Measurements from ENCODE around the gene PLIN3. TPM values are rescaled to one million over a fixed set of nuclear protein-coding genes. Genes with fewer than 3 reads are reported as not detected.

PLIN3 gene
- total and polyA plus RNA-seq, 9 of the 15 experiments (the other 6 are each of a cell fraction or from before 2014, with no cell fraction given): 7.5 to 75.6 (median 43.1) TPM

- no peak overlapping the region for H2AFZ ChIP-seq (ENCODE audit: low read depth, low read length)
- FAIRE-seq (no peak), ATAC-seq (no peak), DNase-seq (ENCODE audit: extremely low read depth in 1 of 4, low spot score in 3 of 4) (no peak)
- 47% methylated on average over 3 of the region's 3 CpGs for WGBS (ENCODE audit: insufficient coverage, low coverage, missing lambda C conversion rate)
- peaks cover 10 to 15% of the 10 kb centered on the region in 2 experiments; a peak in 4 of 5 replicates for H3K4me1 ChIP-seq (replicated peaks in 1 of 2; ENCODE audit: control insufficient read depth in 2 of 2, insufficient read depth in 2 of 2, low read length in 2 of 2)
- no peak overlapping the region for H3K27ac ChIP-seq (ENCODE audit: extremely low read depth, low read depth, low read length)
- H3K79me2 ChIP-seq (ENCODE audit: control insufficient read depth, insufficient read depth, low read length): no peaks in the 10 kb centered on the region
- no peak overlapping the region for H3K9ac ChIP-seq (ENCODE audit: insufficient read depth in 1 of 2, low read depth in 2 of 2, low read length in 2 of 2)
- ChIA-PET POLR2A (interaction anchor here (0.7 kb wide), 1 partner anchor 238 kb away, joined by 5 read pairs; no protein-coding TSS in a partner anchor), CTCF (ENCODE audit: low intra/inter-chr PET ratio) (interaction anchor here (0.6 kb wide), 1 partner anchor 32 kb away, joined by 3 read pairs; no protein-coding TSS in a partner anchor)
- H3K4me2 ChIP-seq (ENCODE audit: insufficient read depth, low read length): no peak overlapping the region
- no peak overlapping the region for H3K4me3 ChIP-seq
- 0 out of 2 replicates have a peak, but pooled peaks have one; percentile 54 for TF ChIP-seq ZNF3 (CRISPR knock-in tag; IDR thresholded peaks at IDR 0.05)
- TF ChIP-seq ZNF444 (CRISPR knock-in tag; IDR thresholded peaks at IDR 0.05): no peak
- intact Hi-C loops (cut with micrococcal nuclease): no loop called here
- H3K9me3 ChIP-seq (replicated peaks; ENCODE audit: control insufficient read depth, insufficient read depth, low read depth, low read length): no peaks in the 10 kb centered on the region
- in situ Hi-C loops (cut with MboI): no loop called here
- H4K20me1 ChIP-seq (replicated peaks; ENCODE audit: control insufficient read depth, insufficient read depth, low read length): no peaks in the 10 kb centered on the region
- H3K36me3 ChIP-seq (ENCODE audit: control insufficient read depth, insufficient read depth, low read length): no peaks in the 10 kb centered on the region
- H3K27me3 ChIP-seq (ENCODE audit: control insufficient read depth in 2 of 2, insufficient read depth in 2 of 2, low read length in 2 of 2): no peaks in the 10 kb centered on the region
- no peaks in the 10 kb centered on the region for H3K9me1 ChIP-seq (ENCODE audit: control insufficient read depth, insufficient read depth, low read length)
- no TSS peak for BruUV-seq (replicated peaks)
Measured at GRCh38 chr19:4904481-4904880, 37.0 kb upstream of the PLIN3 start.

- Histone ChIP-seq H3K79me2 (ENCODE audit: control insufficient read depth, insufficient read depth, low read length) (no peaks in the 10 kb centered on the region), H3K36me3 (ENCODE audit: control insufficient read depth, insufficient read depth, low read length) (no peaks in the 10 kb centered on the region), H3K27me3 (ENCODE audit: control insufficient read depth in 2 of 2, insufficient read depth in 2 of 2, low read length in 2 of 2) (no peaks in the 10 kb centered on the region), H3K27ac (ENCODE audit: extremely low read depth, low read depth, low read length) (no peak within 1 kb of the TSS), H3K9me1 (ENCODE audit: control insufficient read depth, insufficient read depth, low read length) (no peaks in the 10 kb centered on the region), H3K4me2 (ENCODE audit: insufficient read depth, low read length) (no peak within 1 kb of the TSS), H4K20me1 (replicated peaks; ENCODE audit: control insufficient read depth, insufficient read depth, low read length) (no peaks in the 10 kb centered on the region), H3K4me1 (replicated peaks in 1 of 2; ENCODE audit: control insufficient read depth in 2 of 2, insufficient read depth in 2 of 2, low read length in 2 of 2) (no peaks in the 10 kb centered on the region; a peak in 3 of 5 replicates), H3K9ac (ENCODE audit: insufficient read depth in 1 of 2, low read depth in 2 of 2, low read length in 2 of 2) (no peak within 1 kb of the TSS), H2AFZ (ENCODE audit: low read depth, low read length) (peak within 1 kb of the TSS; percentile 55; the same call in 1 of the 2 replicates), H3K4me3 (no peak within 1 kb of the TSS), H3K9me3 (replicated peaks; ENCODE audit: control insufficient read depth, insufficient read depth, low read depth, low read length) (no peaks in the 10 kb centered on the region)
- no TSS peak for BruUV-seq (replicated peaks)
- CTCF ChIA-PET (ENCODE audit: low intra/inter-chr PET ratio): no interaction called here
- no peak for ATAC-seq
- in situ Hi-C loops (cut with MboI): no loop called here
- DNase-seq (ENCODE audit: extremely low read depth in 1 of 4, low spot score in 3 of 4): no peak
- intact Hi-C loops (cut with micrococcal nuclease): no loop called here
- POLR2A ChIA-PET: interaction anchor here (0.6 to 1.6 kb wide), 2 partner anchors 12 to 621 kb away, joined by 4 to 5 read pairs; no protein-coding TSS in a partner anchor
- WGBS (ENCODE audit: insufficient coverage, low coverage, missing lambda C conversion rate): 36% methylated on average over 7 of the region's 7 CpGs
- FAIRE-seq: no peak
- TF ChIP-seq PCBP1 (IDR thresholded peaks at IDR 0.05; ENCODE audit: low read depth, low read length, poor library complexity, severe bottlenecking) (no peak), STAT6 (CRISPR knock-in tag; IDR thresholded peaks at IDR 0.05) (no peak), ZNF696 (CRISPR knock-in tag; conservative IDR thresholded peaks at IDR 0.05) (no peak), PKNOX1 (IDR thresholded peaks at IDR 0.05) (no peak), ASH1L (IDR thresholded peaks at IDR 0.05; ENCODE audit: borderline replicate concordance, low read depth, partially characterized antibody) (no peak), LEF1 (IDR thresholded peaks at IDR 0.05) (no peak), MECOM (CRISPR knock-in tag; IDR thresholded peaks at IDR 0.05) (no peak), KDM5B (IDR thresholded peaks at IDR 0.05; ENCODE audit: insufficient replicate concordance, low read depth, low read length) (no peak), SNIP1 (IDR thresholded peaks at IDR 0.05; ENCODE audit: low read depth) (no peak)
Measured at GRCh38 chr19:4902796-4903195, 35.3 kb upstream of the PLIN3 start, which contains the start of gene ARRDC5. Gene ARRDC5 (minus strand): TSS chr19:4902896. CDS start chr19:4902825, 71 bp downstream.

Data from K562 (cell line).